ENCODE results near the gene POU2AF1. TPM values are rescaled to one million over a fixed set of nuclear protein-coding genes. Genes with fewer than 3 reads are reported as not detected.

POU2AF1 gene
- total RNA-seq, 4 donors from 2014 or later, result 0.87 TPM; not detected in 3

- no peak overlapping the region for H3K4me3 ChIP-seq
- whole genome bisulfite sequencing, 2 donors, result 51 to 53% methylated on average over 5 of the region's 5 CpGs
- DNase-seq (ENCODE audit: low spot score in 2 of 2), result no peak
- H3K27ac ChIP-seq, result peak overlapping the region in 3 of 4 donors; percentile 13 to 78 (median 37)
- TF ChIP-seq POLR2A (IDR thresholded peaks at IDR 0.05) (no peak), CTCF (IDR thresholded peaks at IDR 0.05) (no peak), EP300 (IDR thresholded peaks at IDR 0.05) (no peak)
- H3K36me3 ChIP-seq, result no peaks in the 10 kb centered on the region
- no peaks in the 10 kb centered on the region for H3K9me3 ChIP-seq
- peaks cover 0 to 36% (median 17%) of the 10 kb centered on the region in 4 donors for H3K4me1 ChIP-seq
- no peaks in the 10 kb centered on the region for H3K27me3 ChIP-seq
Observed at GRCh38 chr11:111418436-111418787, 39.3 kb upstream of the POU2AF1 start.

- TF ChIP-seq EP300 (IDR thresholded peaks at IDR 0.05) (peak; percentile 24 to 84), CTCF (IDR thresholded peaks at IDR 0.05) (no peak)
- peak overlapping the region in 3 of 4 donors; percentile 31 to 78 (median 37) for H3K27ac ChIP-seq
- WGBS, 2 donors, result 40 to 52% methylated on average over 10 of the region's 10 CpGs
Observed at GRCh38 chr11:111417766-111418435, 38.8 kb upstream of the POU2AF1 start.

GRCh38 chr11:111417011-111417765 is 38.1 kb upstream of the POU2AF1 start:
- no peak overlapping the region for H3K4me3 ChIP-seq
- DNase-seq (ENCODE audit: low spot score in 2 of 2), result no peak
- H3K9me3 ChIP-seq, result no peaks in the 10 kb centered on the region
- no peaks in the 10 kb centered on the region for H3K27me3 ChIP-seq
- H3K4me1 ChIP-seq, result peaks cover 0 to 36% (median 17%) of the 10 kb centered on the region in 4 donors
- H3K27ac ChIP-seq, result peak overlapping the region in 3 of 4 donors; percentile 31 to 78 (median 40)
- H3K36me3 ChIP-seq, result no peaks in the 10 kb centered on the region
- no peak for TF ChIP-seq POLR2A (IDR thresholded peaks at IDR 0.05)
- no peak for TF ChIP-seq CTCF (IDR thresholded peaks at IDR 0.05)
- TF ChIP-seq EP300 (IDR thresholded peaks at IDR 0.05), result no peak
- WGBS, 2 donors, result 49 to 59% methylated on average over 8 of the region's 8 CpGs

More at GRCh38 chr11:111417766-111418435, 38.8 kb upstream of the POU2AF1 start:
- Histone ChIP-seq H3K27me3 (no peaks in the 10 kb centered on the region), H3K4me1 (peaks cover 0 to 36% (median 17%) of the 10 kb centered on the region in 4 donors), H3K9me3 (no peaks in the 10 kb centered on the region), H3K36me3 (no peaks in the 10 kb centered on the region), H3K4me3 (no peak overlapping the region)
- DNase-seq (ENCODE audit: low spot score in 2 of 2), result peak; percentile 72 to 76

GRCh38 chr11:111416231-111416960 is 37.3 kb upstream of the POU2AF1 start:
- WGBS, 2 donors, result 88 to 89% methylated on average over 16 of the region's 16 CpGs
- H3K27ac ChIP-seq, result peak overlapping the region in 3 of 4 donors; percentile 31 to 78 (median 40)
- no peak for TF ChIP-seq CTCF (IDR thresholded peaks at IDR 0.05)
- TF ChIP-seq EP300 (IDR thresholded peaks at IDR 0.05), result no peak

More at GRCh38 chr11:111416231-111416960, 37.3 kb upstream of the POU2AF1 start:
- no peaks in the 10 kb centered on the region for H3K36me3 ChIP-seq
- no peaks in the 10 kb centered on the region for H3K9me3 ChIP-seq
- H3K27me3 ChIP-seq, result no peaks in the 10 kb centered on the region
- peaks cover 0 to 36% (median 17%) of the 10 kb centered on the region in 4 donors for H3K4me1 ChIP-seq
- DNase-seq (ENCODE audit: low spot score in 2 of 2), result no peak
- H3K4me3 ChIP-seq, result no peak overlapping the region

Data from tibial nerve (tissue), 4 donors.